ENCODE data around the gene KIF1A. TPM values are rescaled to one million over a fixed set of nuclear protein-coding genes. Genes with fewer than 3 reads are reported as not detected.

The KIF1A gene
- total RNA-seq, 1 donor from 2014 or later: under 0.01 TPM

Other genes starting within 250 kb of the KIF1A start
- gene CAPN10, start 233.5 kb downstream of the KIF1A start, total RNA-seq: 20.4 and 22.6 TPM in 2 replicates
- 0.13 TPM in 2 replicates for gene GPR35, start 194.7 kb downstream of the KIF1A start, total RNA-seq
- gene AQP12B, start 137.3 kb downstream of the KIF1A start, total RNA-seq: not detected in 2 replicates
- gene AQP12A, start 128.4 kb downstream of the KIF1A start, total RNA-seq: not detected in 2 replicates
- gene AGXT, start 48.6 kb upstream of the KIF1A start, total RNA-seq: not detected in 2 replicates
- gene MAB21L4, start 75.9 kb upstream of the KIF1A start, total RNA-seq: not detected in 2 replicates
- not detected in 2 replicates for gene CROCC2, start 86.1 kb upstream of the KIF1A start, total RNA-seq
- 8.6 and 25.3 TPM in 2 replicates for gene SNED1, start 178.4 kb upstream of the KIF1A start, total RNA-seq

All from dermis microvascular lymphatic vessel endothelial cell (primary cell).